ENCODE measurements around the gene ISLR2.
"Not testable (repeated sequence)": the region's sequence is repeated elsewhere in the genome, so short reads cannot be mapped to it uniquely, and the experiment has no call there.

The ISLR2 gene

DNA sequence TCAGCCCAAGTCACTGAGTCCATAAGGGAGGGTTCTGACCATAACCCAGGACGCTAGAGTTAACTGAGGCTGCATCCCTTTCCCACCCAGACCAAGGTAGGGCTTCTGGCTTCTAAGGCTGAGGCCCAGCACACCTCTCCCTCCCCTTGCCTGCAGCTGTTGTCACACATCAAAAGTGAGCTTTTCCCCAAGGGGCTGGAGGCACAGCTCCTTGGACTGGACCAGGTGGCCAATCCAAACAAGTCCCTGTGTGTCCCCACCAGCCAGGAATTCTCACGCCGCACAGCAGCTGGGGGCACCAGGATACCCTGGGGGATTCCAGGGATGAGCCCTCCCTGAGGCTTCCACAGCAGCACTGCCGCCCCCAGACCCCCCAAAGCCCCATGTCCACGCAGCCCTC is 22.3 kb upstream of the ISLR2 start:
- Histone ChIP-seq H4K20me1 (ENCODE audit: insufficient read depth, low read length) (no peaks in the 10 kb centered on the region), H3K4me2 (ENCODE audit: low read depth, low read length) (peak overlapping the region; percentile 49; the same call in 1 of the 2 replicates), H3K9me2 (replicated peaks; ENCODE audit: insufficient read depth, low read length) (no peaks in the 10 kb centered on the region), H3K79me2 (ENCODE audit: low read length) (no peaks in the 10 kb centered on the region), H2AFZ (ENCODE audit: low read length) (no peak overlapping the region), H3F3A (ENCODE audit: insufficient read depth, low read length) (no peaks in the 10 kb centered on the region), H3K27me3 (replicated peaks; ENCODE audit: insufficient read depth, low read length) (no peaks in the 10 kb centered on the region), H3K9me3 (replicated peaks; ENCODE audit: insufficient read depth, low read length) (no peaks in the 10 kb centered on the region), H3K4me3 (ENCODE audit: low read length) (no peak overlapping the region), H3K36me3 (replicated peaks; ENCODE audit: insufficient read depth, low read length) (no peaks in the 10 kb centered on the region), H3K27ac (ENCODE audit: low read length) (no peak overlapping the region), H3K4me1 (ENCODE audit: low read length) (no peaks in the 10 kb centered on the region), H3K9ac (ENCODE audit: low read length) (no peak overlapping the region)
- DNase-seq = no peak
- TF ChIP-seq, protein P1, sequence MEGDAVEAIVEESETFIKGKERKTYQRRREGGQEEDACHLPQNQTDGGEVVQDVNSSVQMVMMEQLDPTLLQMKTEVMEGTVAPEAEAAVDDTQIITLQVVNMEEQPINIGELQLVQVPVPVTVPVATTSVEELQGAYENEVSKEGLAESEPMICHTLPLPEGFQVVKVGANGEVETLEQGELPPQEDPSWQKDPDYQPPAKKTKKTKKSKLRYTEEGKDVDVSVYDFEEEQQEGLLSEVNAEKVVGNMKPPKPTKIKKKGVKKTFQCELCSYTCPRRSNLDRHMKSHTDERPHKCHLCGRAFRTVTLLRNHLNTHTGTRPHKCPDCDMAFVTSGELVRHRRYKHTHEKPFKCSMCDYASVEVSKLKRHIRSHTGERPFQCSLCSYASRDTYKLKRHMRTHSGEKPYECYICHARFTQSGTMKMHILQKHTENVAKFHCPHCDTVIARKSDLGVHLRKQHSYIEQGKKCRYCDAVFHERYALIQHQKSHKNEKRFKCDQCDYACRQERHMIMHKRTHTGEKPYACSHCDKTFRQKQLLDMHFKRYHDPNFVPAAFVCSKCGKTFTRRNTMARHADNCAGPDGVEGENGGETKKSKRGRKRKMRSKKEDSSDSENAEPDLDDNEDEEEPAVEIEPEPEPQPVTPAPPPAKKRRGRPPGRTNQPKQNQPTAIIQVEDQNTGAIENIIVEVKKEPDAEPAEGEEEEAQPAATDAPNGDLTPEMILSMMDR (IDR thresholded peaks at IDR 0.05; ENCODE audit: low read length) = no peak
- TF ChIP-seq EZH2 (optimal IDR thresholded peaks at IDR 0.05; ENCODE audit: low read depth, low read length) (no peak), EZH2phosphoT487 (IDR thresholded peaks at IDR 0.05; ENCODE audit: low read length) (no peak)

DNA sequence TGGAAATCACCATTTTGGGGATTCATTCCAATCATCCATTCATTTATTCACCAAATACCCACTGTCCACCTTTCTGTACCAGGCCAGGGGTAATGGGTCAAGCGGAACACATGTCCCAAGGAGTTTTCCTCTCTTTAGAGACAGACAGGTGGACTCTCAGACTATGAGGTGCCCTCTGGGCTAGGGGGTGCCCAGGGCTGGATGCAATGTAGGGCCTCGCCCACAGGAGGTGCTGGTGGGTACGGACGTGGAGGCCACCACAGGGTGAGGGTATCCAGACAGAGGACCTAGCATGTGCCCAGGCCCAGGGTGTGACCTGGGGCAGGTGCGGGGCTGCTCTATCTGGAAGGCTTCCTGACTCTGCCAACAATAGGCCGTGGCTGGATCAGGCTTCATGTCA is 21.8 kb upstream of the ISLR2 start:
- H4K20me1 ChIP-seq (ENCODE audit: insufficient read depth, low read length); H3F3A ChIP-seq (ENCODE audit: insufficient read depth, low read length); H3K4me1 ChIP-seq (ENCODE audit: low read length); H3K9me2 ChIP-seq (replicated peaks; ENCODE audit: insufficient read depth, low read length); H3K36me3 ChIP-seq (replicated peaks; ENCODE audit: insufficient read depth, low read length); H3K27ac ChIP-seq (ENCODE audit: low read length); H2AFZ ChIP-seq (ENCODE audit: low read length); H3K27me3 ChIP-seq (replicated peaks; ENCODE audit: insufficient read depth, low read length); H3K9me3 ChIP-seq (replicated peaks; ENCODE audit: insufficient read depth, low read length); DNase-seq; H3K4me3 ChIP-seq (ENCODE audit: low read length); H3K9ac ChIP-seq (ENCODE audit: low read length); H3K4me2 ChIP-seq (ENCODE audit: low read depth, low read length); H3K79me2 ChIP-seq (ENCODE audit: low read length): not testable (repeated sequence)
- TF ChIP-seq, protein P1 (IDR thresholded peaks at IDR 0.05; ENCODE audit: low read length) = peak; percentile 17

DNA sequence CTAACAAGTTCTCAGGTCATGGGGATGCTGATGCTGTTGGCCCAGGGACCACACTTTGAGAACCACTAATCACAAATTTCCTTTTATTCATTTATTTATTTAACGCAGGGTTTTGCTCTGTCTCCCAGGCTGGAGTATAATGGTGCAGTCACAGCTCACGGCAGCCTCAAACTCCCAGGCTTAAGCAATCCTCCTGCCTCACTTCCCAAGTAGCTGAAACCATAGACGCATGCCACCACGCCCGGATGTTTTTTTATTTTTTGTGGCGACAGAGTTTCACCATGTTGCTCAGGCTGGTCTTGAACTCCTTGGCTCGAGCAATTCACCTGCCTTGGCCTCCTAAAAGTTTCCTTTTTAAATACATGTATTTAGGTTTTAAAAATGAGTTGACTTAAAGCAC is 20.7 kb upstream of the ISLR2 start:
- H3K4me1 ChIP-seq (ENCODE audit: low read length) = no peaks in the 10 kb centered on the region
- H3K36me3 ChIP-seq (replicated peaks; ENCODE audit: insufficient read depth, low read length) = no peaks in the 10 kb centered on the region
- no peaks in the 10 kb centered on the region for H3K9me2 ChIP-seq (replicated peaks; ENCODE audit: insufficient read depth, low read length)
- no peaks in the 10 kb centered on the region for H3K27me3 ChIP-seq (replicated peaks; ENCODE audit: insufficient read depth, low read length)
- no peak overlapping the region for H3K9ac ChIP-seq (ENCODE audit: low read length)
- H2AFZ ChIP-seq (ENCODE audit: low read length) = no peak overlapping the region
- no peak for DNase-seq
- no peaks in the 10 kb centered on the region for H4K20me1 ChIP-seq (ENCODE audit: insufficient read depth, low read length)
- H3K9me3 ChIP-seq (replicated peaks; ENCODE audit: insufficient read depth, low read length) = no peaks in the 10 kb centered on the region
- TF ChIP-seq, protein P1 (IDR thresholded peaks at IDR 0.05; ENCODE audit: low read length) = no peak
- TF ChIP-seq EZH2 (optimal IDR thresholded peaks at IDR 0.05; ENCODE audit: low read depth, low read length) (no peak), EZH2phosphoT487 (IDR thresholded peaks at IDR 0.05; ENCODE audit: low read length) (no peak)
- no peak overlapping the region for H3K4me3 ChIP-seq (ENCODE audit: low read length)
- H3K79me2 ChIP-seq (ENCODE audit: low read length) = no peaks in the 10 kb centered on the region
- H3K4me2 ChIP-seq (ENCODE audit: low read depth, low read length) = no peak overlapping the region
- no peaks in the 10 kb centered on the region for H3F3A ChIP-seq (ENCODE audit: insufficient read depth, low read length)
- H3K27ac ChIP-seq (ENCODE audit: low read length) = no peak overlapping the region

All from MM.1S (cell line).